ENCODE results near the gene GRK2.
A peak's percentile ranks its signal among the peaks of the same experiment; 100 is the strongest.

Gene GRK2

DNA sequence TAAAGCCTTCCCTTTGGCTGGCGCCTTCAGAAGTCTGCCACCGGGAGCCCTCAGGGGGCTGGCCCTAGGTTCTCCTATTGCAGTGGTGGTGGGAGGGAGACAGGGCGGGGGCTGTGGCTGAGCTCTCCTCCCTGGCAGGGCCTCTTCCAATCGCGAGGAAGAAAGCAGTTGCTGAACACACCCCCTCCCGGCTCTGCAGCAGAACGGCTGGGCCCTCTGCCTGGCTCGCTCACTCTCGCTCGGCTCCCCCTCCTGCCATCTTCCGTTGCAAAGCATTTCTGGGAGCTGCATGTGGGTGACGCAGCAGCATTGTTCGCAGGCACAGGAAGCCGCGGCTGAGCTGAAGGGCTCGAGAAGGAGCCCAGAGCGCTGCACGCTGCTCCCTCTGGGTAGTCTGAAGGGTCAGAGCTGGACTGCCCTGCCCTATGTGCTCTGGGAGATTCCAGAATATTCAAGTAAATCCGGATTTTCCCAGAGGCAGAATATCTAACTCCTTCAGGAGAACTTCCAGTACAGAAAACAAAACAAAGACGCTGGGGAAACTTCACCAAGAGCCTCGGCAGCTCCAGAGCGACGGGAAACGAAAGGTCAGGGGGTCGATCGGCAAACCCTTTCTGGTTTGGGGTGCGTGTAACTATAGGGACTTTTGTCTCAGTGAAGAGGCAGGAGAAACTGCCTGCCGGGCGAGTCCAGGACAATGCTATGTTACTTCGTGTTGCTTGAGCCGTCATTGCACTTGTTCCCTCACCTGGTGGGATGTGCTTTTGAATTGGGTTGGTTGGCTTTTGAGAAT, 26.3 kb upstream of the GRK2 start:
- TF ChIP-seq, protein P1, sequence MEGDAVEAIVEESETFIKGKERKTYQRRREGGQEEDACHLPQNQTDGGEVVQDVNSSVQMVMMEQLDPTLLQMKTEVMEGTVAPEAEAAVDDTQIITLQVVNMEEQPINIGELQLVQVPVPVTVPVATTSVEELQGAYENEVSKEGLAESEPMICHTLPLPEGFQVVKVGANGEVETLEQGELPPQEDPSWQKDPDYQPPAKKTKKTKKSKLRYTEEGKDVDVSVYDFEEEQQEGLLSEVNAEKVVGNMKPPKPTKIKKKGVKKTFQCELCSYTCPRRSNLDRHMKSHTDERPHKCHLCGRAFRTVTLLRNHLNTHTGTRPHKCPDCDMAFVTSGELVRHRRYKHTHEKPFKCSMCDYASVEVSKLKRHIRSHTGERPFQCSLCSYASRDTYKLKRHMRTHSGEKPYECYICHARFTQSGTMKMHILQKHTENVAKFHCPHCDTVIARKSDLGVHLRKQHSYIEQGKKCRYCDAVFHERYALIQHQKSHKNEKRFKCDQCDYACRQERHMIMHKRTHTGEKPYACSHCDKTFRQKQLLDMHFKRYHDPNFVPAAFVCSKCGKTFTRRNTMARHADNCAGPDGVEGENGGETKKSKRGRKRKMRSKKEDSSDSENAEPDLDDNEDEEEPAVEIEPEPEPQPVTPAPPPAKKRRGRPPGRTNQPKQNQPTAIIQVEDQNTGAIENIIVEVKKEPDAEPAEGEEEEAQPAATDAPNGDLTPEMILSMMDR (IDR thresholded peaks at IDR 0.05) = no peak
- TF ChIP-seq ZFX (IDR thresholded peaks at IDR 0.05; ENCODE audit: borderline replicate concordance) = no peak
- H3K27ac ChIP-seq = peak overlapping the region; percentile 89

GRCh38 chr11:67240576-67241389, 25.5 kb upstream of the GRK2 start:
- H3K27ac ChIP-seq = peak overlapping the region; percentile 89
- TF ChIP-seq, protein P1 (IDR thresholded peaks at IDR 0.05) = no peak
- no peak for TF ChIP-seq ZFX (IDR thresholded peaks at IDR 0.05; ENCODE audit: borderline replicate concordance)

- H3K27ac ChIP-seq = no peak overlapping the region
- TF ChIP-seq ZFX (IDR thresholded peaks at IDR 0.05; ENCODE audit: borderline replicate concordance) = no peak
- TF ChIP-seq, protein P1 (IDR thresholded peaks at IDR 0.05) = no peak
Measured at GRCh38 chr11:67242548-67242947, 23.7 kb upstream of the GRK2 start.

DNA sequence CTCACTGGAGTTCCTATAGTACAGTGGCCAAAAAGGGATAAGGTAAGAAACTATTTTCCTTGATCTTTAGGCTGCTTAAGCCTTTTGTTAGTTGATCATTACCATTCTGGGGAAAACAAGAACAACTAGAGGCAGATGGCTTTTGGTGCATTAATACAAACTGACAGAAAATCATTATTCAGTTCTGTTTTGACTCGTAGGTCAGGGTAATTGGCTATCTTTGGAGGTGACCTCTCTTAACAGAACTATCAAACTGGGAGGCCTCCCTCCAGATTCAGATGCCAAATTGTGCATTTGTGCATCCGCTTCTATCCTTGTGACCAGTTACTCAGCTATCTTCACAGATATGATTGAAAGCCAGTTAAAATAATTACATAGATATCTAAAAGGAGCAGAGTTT, 23.2 kb upstream of the GRK2 start:
- no peak overlapping the region for H3K27ac ChIP-seq
- TF ChIP-seq ZFX (IDR thresholded peaks at IDR 0.05; ENCODE audit: borderline replicate concordance) = no peak
- TF ChIP-seq, protein P1 (IDR thresholded peaks at IDR 0.05) = no peak

DNA sequence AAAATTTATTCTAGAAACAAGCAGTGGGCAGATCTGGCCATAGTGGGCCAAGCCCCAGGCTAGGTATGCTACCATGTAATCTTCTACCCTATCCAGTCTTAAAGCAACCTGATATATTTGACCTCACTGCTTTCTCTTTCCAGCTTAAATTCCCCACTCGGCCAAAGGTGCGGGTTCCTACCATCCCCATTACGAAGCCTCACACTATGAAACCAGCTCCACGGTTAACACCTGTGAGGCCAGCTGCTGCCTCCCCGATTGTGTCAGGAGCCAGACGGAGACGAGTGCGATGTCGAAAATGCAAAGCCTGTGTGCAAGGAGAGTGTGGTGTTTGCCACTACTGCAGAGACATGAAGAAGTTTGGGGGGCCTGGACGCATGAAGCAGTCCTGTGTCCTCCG, 21.2 kb upstream of the GRK2 start:
- TF ChIP-seq, protein P1 (IDR thresholded peaks at IDR 0.05) = no peak
- no peak overlapping the region for H3K27ac ChIP-seq

DNA sequence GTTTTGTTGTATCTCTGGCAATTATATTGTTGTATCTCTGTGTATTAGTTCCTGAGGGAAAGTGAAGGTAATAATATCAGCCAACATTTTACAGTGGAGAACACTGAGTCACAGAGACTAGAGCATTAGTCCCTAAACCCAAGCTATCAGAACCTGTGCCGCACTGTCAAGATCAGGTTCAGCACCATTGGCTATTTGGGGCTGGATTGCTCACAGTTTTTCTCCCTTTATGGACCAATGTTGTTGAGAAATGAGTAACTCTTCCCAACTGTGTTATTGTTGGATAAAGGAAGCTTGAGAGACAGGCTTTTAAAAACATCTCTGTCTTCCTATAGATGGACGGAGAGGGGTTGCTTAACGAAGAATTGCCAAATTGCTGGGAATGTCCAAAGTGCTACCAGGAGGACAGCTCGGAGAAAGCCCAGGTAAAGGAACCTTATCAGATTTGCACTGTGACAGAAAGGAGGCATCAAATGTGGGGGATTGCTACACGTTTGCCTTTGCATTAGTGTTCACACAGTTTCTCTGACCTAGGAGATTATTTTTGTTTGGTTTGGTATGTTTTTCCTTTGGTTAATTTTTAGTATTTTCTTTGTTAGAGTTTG, 18.2 kb upstream of the GRK2 start:
- peak overlapping the region; percentile 79 for H3K27ac ChIP-seq
- TF ChIP-seq ZFX (IDR thresholded peaks at IDR 0.05; ENCODE audit: borderline replicate concordance) = no peak
- TF ChIP-seq, protein P1 (IDR thresholded peaks at IDR 0.05) = no peak
